Keratinocyte (primary cell): ENCODE measurements around the gene LTF. TPM values are rescaled to one million over a fixed set of nuclear protein-coding genes. Genes with fewer than 3 reads are reported as not detected.

ENCODE experiments used
- DNase-seq: peaks from one replicate; pipeline ENCODE4 v3.0.0-alpha.2; 2011; ENCODE audit warnings: low read depth, missing footprints, low spot score
- FAIRE-seq: peaks from 2 replicates; lab custom pipeline; 2011; peaks lifted over from hg19 to GRCh38; lab: Jason Lieb, UNC
- H2AFZ ChIP-seq: 2 replicates; pipeline ENCODE4 v1.6.0; 2012; ENCODE audit warnings: low read length, control low read depth, inconsistent platforms; ENCODE audit not compliant: control insufficient read depth
- H3K27ac ChIP-seq: 2 replicates; pipeline ENCODE4 v1.5.1; 2011; ENCODE audit warnings: low read length; ENCODE audit not compliant: control insufficient read depth, insufficient read depth
- H3K27me3 ChIP-seq: 3 replicates; pipeline ENCODE4 v1.6.0; 2011; ENCODE audit warnings: low read length; ENCODE audit not compliant: control insufficient read depth, insufficient read depth; ENCODE audit errors: extremely low read depth
- H3K36me3 ChIP-seq, 2 experiments: 2 replicates in 1 of 2; 3 replicates in 1 of 2; pipeline ENCODE4 v1.5.1; 2011; ENCODE audit warnings: low read length in 2 of 2, mild to moderate bottlenecking in 1 of 2; ENCODE audit not compliant: control insufficient read depth in 2 of 2, insufficient read depth in 2 of 2; ENCODE audit errors: extremely low read depth in 1 of 2
- H3K4me1 ChIP-seq: 3 replicates; pipeline ENCODE4 v1.5.1; 2011; ENCODE audit warnings: low read length; ENCODE audit not compliant: control insufficient read depth, insufficient read depth; ENCODE audit errors: extremely low read depth
- H3K4me2 ChIP-seq: 3 replicates; pipeline ENCODE4 v1.6.0; 2011; ENCODE audit warnings: low read depth, low read length; ENCODE audit not compliant: control insufficient read depth, insufficient read depth; ENCODE audit errors: extremely low read depth
- H3K4me3 ChIP-seq, 3 experiments: fragments of 200-600 bp in 1 of 3; sonication (generic) in 1 of 3; 2 replicates in 2 of 3; 3 replicates in 1 of 3; pipeline ENCODE4 v1.5.1; 2011 to 2016; ENCODE audit warnings: low read length in 3 of 3, mild to moderate bottlenecking in 3 of 3, control low read depth in 2 of 3, inconsistent platforms in 1 of 3, low read depth in 1 of 3, mixed read lengths in 1 of 3, mixed run types in 1 of 3, moderate library complexity in 1 of 3; ENCODE audit not compliant: control insufficient read depth in 2 of 3, insufficient read depth in 2 of 3; ENCODE audit errors: extremely low read depth in 1 of 3
- H3K79me2 ChIP-seq: 2 replicates; pipeline ENCODE4 v1.6.0; 2012; ENCODE audit warnings: low read length; ENCODE audit not compliant: control insufficient read depth, insufficient read depth
- H3K9ac ChIP-seq: 3 replicates; pipeline ENCODE4 v1.6.0; 2011; ENCODE audit warnings: low read length; ENCODE audit not compliant: control insufficient read depth, insufficient read depth; ENCODE audit errors: extremely low read depth
- H3K9me1 ChIP-seq: 3 replicates; pipeline ENCODE4 v1.6.0; 2011; ENCODE audit warnings: low read length; ENCODE audit not compliant: control insufficient read depth, insufficient read depth; ENCODE audit errors: extremely low read depth
- H3K9me3 ChIP-seq: 2 replicates; pipeline ENCODE4 v1.5.1; 2012; ENCODE audit warnings: low read depth, low read length; ENCODE audit not compliant: control insufficient read depth
- H4K20me1 ChIP-seq: 3 replicates; pipeline ENCODE4 v1.6.0; 2011; ENCODE audit warnings: low read length; ENCODE audit not compliant: control insufficient read depth, insufficient read depth; ENCODE audit errors: extremely low read depth
- EZH2 ChIP-seq: IDR thresholded peaks from one replicate; pipeline ENCODE4 v1.6.1; 2012; ENCODE audit warnings: inconsistent platforms, mild to moderate bottlenecking, low read length, moderate library complexity
- dilution Hi-C: fragments of 300-500 bp; cut with MboI; formaldehyde crosslinking; loops from one replicate; pipeline ENCODE4 v1.7.0; 2020; ENCODE audit warnings: low sequenced_read_pairs; ENCODE audit not compliant: extremely low pct_ligation_motif_present
- polyA plus RNA-seq, 5 experiments: library from polyadenylated mRNA; depleted of rRNA in 3 of 5; stranded (reverse) in 3 of 5; stranded (forward) in 1 of 5; unstranded in 1 of 5; fragments of >200 nt; gene quantifications; 1 replicate in 1 of 5; 2 replicates in 3 of 5; 3 replicates in 1 of 5; pipeline versions ENCODE4 v1.2.1 to v1.2.3, GENCODE V29; 2011 to 2012; ENCODE audit warnings: missing spikeins in 2 of 5, low read depth in 1 of 5, low replicate concordance in 1 of 5
- TF ChIP-seq, protein P1 (sequence below), 3 experiments: IDR thresholded peaks in 1 of 3; conservative IDR thresholded peaks in 1 of 3; optimal IDR thresholded peaks in 1 of 3; 2 replicates in 2 of 3; 3 replicates in 1 of 3; pipeline versions ENCODE3 to v1.5.1; 2011; ENCODE audit warnings: low read length in 3 of 3, mild to moderate bottlenecking in 3 of 3, moderate library complexity in 2 of 3, control low read depth in 1 of 3, inconsistent platforms in 1 of 3; ENCODE audit not compliant: insufficient read depth in 2 of 3; ENCODE audit errors: extremely low read depth in 1 of 3

Gene LTF
- polyA plus RNA-seq, 1 donor (not counting 4 experiments of a cell fraction or from before 2014, with no cell fraction given), result not detected

DNA sequence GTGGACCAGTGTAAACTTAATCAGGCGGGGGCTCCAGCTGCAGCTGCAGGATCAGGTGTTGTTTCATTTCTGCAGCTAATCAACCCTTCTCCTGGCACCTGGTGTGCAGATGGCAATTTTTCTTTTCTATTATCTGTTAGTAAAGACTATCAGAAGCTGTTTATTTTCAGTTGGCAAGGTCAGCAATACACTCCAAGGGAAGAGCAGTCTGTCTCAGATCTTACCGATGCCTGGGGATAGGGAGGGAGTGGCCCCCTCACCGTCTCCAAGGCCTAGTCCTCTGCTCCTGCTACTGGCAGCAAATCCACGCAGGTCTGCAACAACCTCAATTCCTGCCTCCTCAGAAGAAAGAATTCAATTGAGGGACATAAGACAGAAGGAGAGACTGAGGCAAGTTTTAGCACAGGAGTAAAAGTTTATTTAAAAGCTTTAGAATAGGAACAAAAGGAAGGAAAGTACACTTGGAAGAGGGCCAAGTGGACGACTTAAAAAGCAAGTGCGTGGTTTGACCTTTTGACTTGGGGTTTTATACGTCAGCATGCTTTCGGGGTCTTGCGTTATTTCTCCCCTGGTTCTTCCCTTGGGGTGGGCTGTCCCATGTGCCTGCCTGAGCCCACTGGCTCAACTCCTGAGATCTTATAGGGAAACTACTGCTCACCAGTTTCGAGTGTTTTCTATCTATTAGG is 48.4 kb downstream of the LTF start:
- Histone ChIP-seq H3K4me2 (no peak overlapping the region), H3K36me3 (no peaks in the 10 kb centered on the region), H3K9ac (no peak overlapping the region), H3K4me3 (no peak overlapping the region), H3K9me3 (no peaks in the 10 kb centered on the region), H3K79me2 (no peaks in the 10 kb centered on the region), H2AFZ (no peak overlapping the region), H3K27ac (no peak overlapping the region), H3K27me3 (no peaks in the 10 kb centered on the region), H3K4me1 (no peaks in the 10 kb centered on the region), H4K20me1 (no peaks in the 10 kb centered on the region), H3K9me1 (no peaks in the 10 kb centered on the region)
- no peak for FAIRE-seq
- no peak for DNase-seq
- TF ChIP-seq, protein P1, sequence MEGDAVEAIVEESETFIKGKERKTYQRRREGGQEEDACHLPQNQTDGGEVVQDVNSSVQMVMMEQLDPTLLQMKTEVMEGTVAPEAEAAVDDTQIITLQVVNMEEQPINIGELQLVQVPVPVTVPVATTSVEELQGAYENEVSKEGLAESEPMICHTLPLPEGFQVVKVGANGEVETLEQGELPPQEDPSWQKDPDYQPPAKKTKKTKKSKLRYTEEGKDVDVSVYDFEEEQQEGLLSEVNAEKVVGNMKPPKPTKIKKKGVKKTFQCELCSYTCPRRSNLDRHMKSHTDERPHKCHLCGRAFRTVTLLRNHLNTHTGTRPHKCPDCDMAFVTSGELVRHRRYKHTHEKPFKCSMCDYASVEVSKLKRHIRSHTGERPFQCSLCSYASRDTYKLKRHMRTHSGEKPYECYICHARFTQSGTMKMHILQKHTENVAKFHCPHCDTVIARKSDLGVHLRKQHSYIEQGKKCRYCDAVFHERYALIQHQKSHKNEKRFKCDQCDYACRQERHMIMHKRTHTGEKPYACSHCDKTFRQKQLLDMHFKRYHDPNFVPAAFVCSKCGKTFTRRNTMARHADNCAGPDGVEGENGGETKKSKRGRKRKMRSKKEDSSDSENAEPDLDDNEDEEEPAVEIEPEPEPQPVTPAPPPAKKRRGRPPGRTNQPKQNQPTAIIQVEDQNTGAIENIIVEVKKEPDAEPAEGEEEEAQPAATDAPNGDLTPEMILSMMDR (optimal IDR thresholded peaks at IDR 0.05 in 1 of 3, IDR thresholded peaks at IDR 0.05 in 1 of 3, conservative IDR thresholded peaks at IDR 0.05 in 1 of 3; ENCODE audit: extremely low read depth in 1 of 3, insufficient read depth in 2 of 3, low read length in 3 of 3), result no peak
- no peak for TF ChIP-seq EZH2
- dilution Hi-C loops, result no loop called here

DNA sequence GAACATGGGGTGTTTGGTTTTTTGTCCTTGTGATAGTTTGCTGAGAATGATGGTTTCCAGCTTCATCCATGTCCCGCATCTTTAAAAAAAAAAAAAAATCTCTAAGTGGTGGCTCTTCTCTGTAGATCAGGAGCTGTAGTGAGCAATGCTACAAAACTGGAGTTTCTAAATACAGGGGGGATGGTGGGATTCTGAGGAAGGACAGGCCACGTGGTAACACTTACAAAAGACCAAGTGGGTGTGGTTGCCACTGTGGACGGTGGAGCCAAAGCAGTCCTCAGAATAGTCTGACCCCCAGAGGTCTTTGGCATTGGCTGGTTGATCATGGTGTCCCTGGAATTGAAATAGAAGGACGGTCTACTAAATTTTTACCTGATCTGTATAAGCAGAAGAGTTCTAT is 50.0 kb downstream of the LTF start:
- H3K79me2 ChIP-seq, result no peaks in the 10 kb centered on the region

More for the DNA sequence above, 50.0 kb downstream of the LTF start:
- TF ChIP-seq, protein P1 (optimal IDR thresholded peaks at IDR 0.05 in 1 of 3, IDR thresholded peaks at IDR 0.05 in 1 of 3, conservative IDR thresholded peaks at IDR 0.05 in 1 of 3; ENCODE audit: extremely low read depth in 1 of 3, insufficient read depth in 2 of 3, low read length in 3 of 3), result no peak
- TF ChIP-seq EZH2, result no peak
- Histone ChIP-seq H3K4me3 (no peak overlapping the region), H3K4me1 (no peaks in the 10 kb centered on the region), H3K9me1 (no peaks in the 10 kb centered on the region), H3K27ac (no peak overlapping the region), H3K4me2 (no peak overlapping the region), H3K9ac (no peak overlapping the region), H3K36me3 (no peaks in the 10 kb centered on the region), H2AFZ (no peak overlapping the region), H3K9me3 (no peaks in the 10 kb centered on the region), H4K20me1 (no peaks in the 10 kb centered on the region), H3K27me3 (no peaks in the 10 kb centered on the region)
- DNase-seq, result no peak
- dilution Hi-C loops, result no loop called here
- no peak for FAIRE-seq
